GM12878 (cell line): ENCODE data around the gene TBCE. TPM values are rescaled to one million over a fixed set of nuclear protein-coding genes. Genes with fewer than 3 reads are reported as not detected.

ENCODE experiments used
- ATAC-seq: fragments of 200-7000 bp; cut with Tn5 transposase; 3 replicates; pipeline ENCODE4 v1.9.1; 2020; ENCODE audit warnings: mild to moderate bottlenecking, moderate library complexity
- BruUV-seq: library from RNA; stranded (reverse); fragments of 400-500 nt; replicated peaks from 2 replicates; lab custom pipeline; 2021; lab: Mats Ljungman, UMichigan
- CTCF ChIA-PET: fragments of 300-600 bp; sonication (Branson Sonifier 250); formaldehyde crosslinking; extraction: SDS; loops from one replicate; lab custom pipeline; 2021; ENCODE audit warnings: inconsistent platforms; lab: Yijun Ruan, JAX
- POLR2A ChIA-PET: fragments of 350-600 bp; formaldehyde crosslinking; extraction: SDS; loops from one replicate; lab custom pipeline; 2021; ENCODE audit warnings: inconsistent platforms; lab: Charles Lee
- RAD21 ChIA-PET: fragments of 300-600 bp; sonication (Branson Sonifier 250); formaldehyde crosslinking; loops from one replicate; lab custom pipeline; 2023; ENCODE audit warnings: antibody characterized with exemption; ENCODE audit not compliant: unreplicated experiment; lab: Charles Lee
- SMC1A ChIA-PET: fragments of 300-600 bp; sonication (Branson Sonifier 250); formaldehyde crosslinking; loops from one replicate; lab custom pipeline; 2023; ENCODE audit not compliant: unreplicated experiment, uncharacterized antibody; lab: Charles Lee
- DNase-seq: peaks from one replicate; pipeline ENCODE4 v3.0.0-alpha.2; 2011; ENCODE audit warnings: low read depth, low spot score
- FAIRE-seq: peaks from 3 replicates; lab custom pipeline; 2011; peaks lifted over from hg19 to GRCh38; lab: Jason Lieb, UNC
- H2AFZ ChIP-seq: 2 replicates; pipeline ENCODE4 v1.6.0; 2011; ENCODE audit warnings: low read depth, low read length, control low read depth; ENCODE audit not compliant: control insufficient read depth
- H3K27ac ChIP-seq: 2 replicates; pipeline ENCODE4 v1.5.1; 2011; ENCODE audit warnings: control low read depth; ENCODE audit not compliant: control insufficient read depth, insufficient read depth
- H3K27me3 ChIP-seq, 2 experiments: replicated peaks in 1 of 2; 2 replicates each; pipeline versions ENCODE4 v1.6.0 to v1.6.1; 2011; ENCODE audit warnings: low read length in 1 of 2; ENCODE audit not compliant: control insufficient read depth in 2 of 2, insufficient read depth in 2 of 2
- H3K36me3 ChIP-seq, 2 experiments: 2 replicates each; pipeline ENCODE4 v1.5.1; 2011; ENCODE audit warnings: low read length in 1 of 2; ENCODE audit not compliant: control insufficient read depth in 2 of 2, insufficient read depth in 2 of 2
- H3K4me1 ChIP-seq: 2 replicates; pipeline ENCODE4 v1.6.1; 2011; ENCODE audit warnings: mild to moderate bottlenecking, low read length, moderate library complexity, mixed read lengths; ENCODE audit not compliant: control insufficient read depth, insufficient read depth
- H3K4me2 ChIP-seq: 2 replicates; pipeline ENCODE4 v1.6.0; 2011; ENCODE audit warnings: control low read depth; ENCODE audit not compliant: control insufficient read depth, insufficient read depth
- H3K4me3 ChIP-seq: fragments of 200-600 bp; sonication (generic); 2 replicates; pipeline ENCODE4 v1.5.1; 2016
- H3K79me2 ChIP-seq: 2 replicates; pipeline ENCODE4 v1.6.0; 2011; ENCODE audit warnings: low read length; ENCODE audit not compliant: control insufficient read depth, insufficient read depth
- H3K9ac ChIP-seq: 2 replicates; pipeline ENCODE4 v1.8.0; 2011; ENCODE audit warnings: low read length, control low read depth, mixed read lengths; ENCODE audit not compliant: control insufficient read depth, insufficient read depth
- H3K9me3 ChIP-seq: replicated peaks from 3 replicates; pipeline ENCODE4 v1.5.1; 2011; ENCODE audit warnings: mild to moderate bottlenecking, low read length; ENCODE audit not compliant: control insufficient read depth, insufficient read depth
- H4K20me1 ChIP-seq: 2 replicates; pipeline ENCODE4 v1.6.0; 2011; ENCODE audit not compliant: control insufficient read depth, insufficient read depth
- EGR1 ChIP-seq, 2 experiments: IDR thresholded peaks; 1 replicate in 1 of 2; 2 replicates in 1 of 2; pipeline ENCODE4 v1.6.1; 2011 to 2012; ENCODE audit warnings: low read depth in 2 of 2, low read length in 2 of 2, borderline replicate concordance in 1 of 2, mild to moderate bottlenecking in 1 of 2, moderate library complexity in 1 of 2
- FOS ChIP-seq: IDR thresholded peaks from 3 replicates; pipeline ENCODE4 v1.6.1; 2011; ENCODE audit warnings: borderline replicate concordance; ENCODE audit not compliant: insufficient read length; ENCODE audit errors: extremely low read depth
- GABPA ChIP-seq: IDR thresholded peaks from 2 replicates; pipeline ENCODE4 v1.6.1; 2014; ENCODE audit warnings: antibody characterized with exemption, low read depth, mild to moderate bottlenecking, inconsistent platforms
- POLR2A ChIP-seq: IDR thresholded peaks from 2 replicates; pipeline ENCODE4 v1.6.1; 2011; ENCODE audit warnings: low read depth, mild to moderate bottlenecking, low read length
- RUNX3 ChIP-seq: IDR thresholded peaks from 2 replicates; pipeline ENCODE4 v1.6.1; 2012; ENCODE audit warnings: low read length, inconsistent platforms
- SMAD1 ChIP-seq: fragments of 450-650 bp; IDR thresholded peaks from 2 replicates; pipeline ENCODE4 v1.6.1; 2018; ENCODE audit warnings: mild to moderate bottlenecking, low read depth; ENCODE audit not compliant: partially characterized antibody
- SPI1 ChIP-seq: IDR thresholded peaks from 2 replicates; pipeline ENCODE4 v1.6.1; 2011; ENCODE audit warnings: low read depth, mild to moderate bottlenecking, low read length, moderate library complexity, borderline replicate concordance; ENCODE audit not compliant: insufficient read depth
- SREBF1 ChIP-seq: IDR thresholded peaks from 2 replicates; pipeline ENCODE4 v1.6.1; 2012; ENCODE audit warnings: mild to moderate bottlenecking, low read length
- SUZ12 ChIP-seq: fragments of 200-600 bp; sonication (generic); IDR thresholded peaks from one replicate; pipeline ENCODE4 v1.6.1; 2018; ENCODE audit warnings: antibody characterized with exemption, mild to moderate bottlenecking; ENCODE audit not compliant: unreplicated experiment
- YY1 ChIP-seq: IDR thresholded peaks from 2 replicates; pipeline ENCODE4 v1.6.1; 2011; ENCODE audit warnings: low read depth, mild to moderate bottlenecking, low read length
- ZBTB11 ChIP-seq: fragments of 450-650 bp; formaldehyde crosslinking; IDR thresholded peaks from 2 replicates; pipeline ENCODE4 v1.5.0; 2022; ENCODE audit warnings: mild to moderate bottlenecking, missing genetic modification characterization
- ZNF274 ChIP-seq: IDR thresholded peaks from one replicate; pipeline ENCODE4 v1.8.0; 2011; ENCODE audit not compliant: insufficient read length, insufficient read depth
- ZNF384 ChIP-seq: IDR thresholded peaks from 2 replicates; pipeline ENCODE4 v1.6.1; 2012; ENCODE audit warnings: low read depth, mild to moderate bottlenecking, low read length, improper control_type of control experiment, borderline replicate concordance
- WGBS: methylation state at CpG from one replicate; pipeline ENCODE4 v1.1.6; 2016; ENCODE audit warnings: low lambda C conversion rate; ENCODE audit not compliant: insufficient replicate concordance, insufficient coverage; ENCODE audit errors: missing lambda C conversion rate; 5-methylcytosine and 5-hydroxymethylcytosine counted together
- in situ Hi-C: fragments of 300-500 bp; cut with MboI; formaldehyde crosslinking; loops from 9 replicates; pipeline ENCODE4 v1.14.3; 2018; ENCODE audit warnings: mixed read lengths
- intact Hi-C: fragments of 100-400 bp; cut with micrococcal nuclease; formaldehyde crosslinking; loops from one replicate; pipeline ENCODE4 v1.14.2; 2022; ENCODE audit not compliant: unreplicated experiment
- polyA plus RNA-seq, 11 experiments: library from polyadenylated mRNA; depleted of rRNA in 4 of 11; unstranded in 6 of 11; stranded (reverse) in 5 of 11; fragments of >200 nt; fragmentation: Nextera tagmentation in 4 of 11; fragmentation: Illumina TruSeq in 1 of 11; extraction: Ambion mirVana in 4 of 11; extraction: Trizol in 1 of 11; gene quantifications; 1 replicate in 1 of 11; 2 replicates in 10 of 11; pipeline versions ENCODE4 v1.2.1 to v1.2.3, GENCODE V29; 2011 to 2016; ENCODE audit warnings: inconsistent platforms in 2 of 11, missing spikeins in 2 of 11, low read depth in 1 of 11
- total RNA-seq, 4 experiments: library from RNA; depleted of rRNA in 3 of 4; stranded (reverse); fragments of >200 nt in 3 of 4; fragmentation: Illumina TruSeq in 1 of 4; extraction: Trizol in 1 of 4; gene quantifications; 2 replicates each; pipeline versions ENCODE4 v1.2.1 to v1.2.3, GENCODE V29; 2013 to 2021

TBCE gene
- total and polyA plus RNA-seq, 10 of the 15 experiments (the other 5 are each of a cell fraction or from before 2014, with no cell fraction given), result 22.7 to 48.7 (median 29.2) TPM

GRCh38 chr1:235325139-235325538 lies 42.1 kb upstream of the TBCE start:
- POLR2A ChIA-PET, result interaction anchor here (1.0 to 3.5 kb wide), 7 partner anchors 7 to 67 kb away, joined by 3 to 16 read pairs (median 5); no protein-coding TSS in a partner anchor
- peak overlapping the region; percentile 84 for H3K4me3 ChIP-seq
- ATAC-seq, result no peak
- peak overlapping the region; percentile 86 for H3K4me2 ChIP-seq
- 3% methylated on average over 3 of the region's 3 CpGs for WGBS
- intact Hi-C loops, result loop anchor here (5.0 kb wide), 2 partner anchors 177 to 198 kb away; partner anchors contain the start of genes B3GALNT2 and TOMM20
- H3K9me3 ChIP-seq, result no peaks in the 10 kb centered on the region; the same call in 2 of the 3 replicates
- in situ Hi-C loops, result no loop called here
- SMC1A ChIA-PET, result interaction anchor here (0.8 to 4.3 kb wide), 13 partner anchors 11 to 98 kb away, joined by 3 to 21 read pairs (median 5); no protein-coding TSS in a partner anchor
- CTCF ChIA-PET, result interaction anchor here (0.7 to 2.8 kb wide), 5 partner anchors 12 to 92 kb away, joined by 3 to 16 read pairs (median 5); no protein-coding TSS in a partner anchor
- no peaks in the 10 kb centered on the region for H3K4me1 ChIP-seq
- peak; percentile 77; the same call in 1 of the 2 replicates for TF ChIP-seq ZNF384
- no peak for TF ChIP-seq SREBF1
- TF ChIP-seq EGR1 (IDR thresholded peaks at IDR 0.05; ENCODE audit: borderline replicate concordance in 1 of 2, low read depth in 2 of 2, low read length in 2 of 2), result no peak
- TF ChIP-seq GABPA, result 0 out of 2 replicates have a peak, but pooled peaks have one; percentile 11
- DNase-seq, result no peak
- no TSS peak for BruUV-seq
- FAIRE-seq, result no peak
- H3K9ac ChIP-seq, result peak overlapping the region; percentile 96
- peaks cover 1 to 7% of the 10 kb centered on the region in 2 experiments; a peak in 2 of 4 replicates for H3K36me3 ChIP-seq
- RAD21 ChIA-PET, result interaction anchor here (0.7 to 2.9 kb wide), 6 partner anchors 11 to 517 kb away, joined by 3 to 15 read pairs (median 3); no protein-coding TSS in a partner anchor
- peaks cover 7% of the 10 kb centered on the region for H4K20me1 ChIP-seq
- H2AFZ ChIP-seq, result no peak overlapping the region
- peak overlapping the region; percentile 2; the same call in 1 of the 2 replicates for H3K27ac ChIP-seq
- H3K79me2 ChIP-seq, result peaks cover 82% of the 10 kb centered on the region
- no peaks in the 10 kb centered on the region for H3K27me3 ChIP-seq

GRCh38 chr1:235325854-235326253 lies 41.4 kb upstream of the TBCE start:
- peak overlapping the region; percentile 96 for H3K9ac ChIP-seq
- no peaks in the 10 kb centered on the region for H3K27me3 ChIP-seq
- H3K4me3 ChIP-seq, result peak overlapping the region; percentile 84
- intact Hi-C loops, result loop anchor here (5.0 kb wide), 2 partner anchors 176 to 199 kb away; partner anchors contain the start of genes B3GALNT2 and TOMM20
- FAIRE-seq, result no peak
- H3K4me1 ChIP-seq, result peaks cover 3% of the 10 kb centered on the region; the same call in 1 of the 2 replicates
- H3K27ac ChIP-seq, result peak overlapping the region; percentile 2; the same call in 1 of the 2 replicates
- H3K36me3 ChIP-seq, result peaks cover 0 to 3% of the 10 kb centered on the region in 2 experiments; a peak in 1 of 4 replicates
- H3K9me3 ChIP-seq, result no peaks in the 10 kb centered on the region; the same call in 2 of the 3 replicates
- ATAC-seq, result no peak
- no TSS peak for BruUV-seq
- RAD21 ChIA-PET, result interaction anchor here (0.5 to 2.9 kb wide), 4 partner anchors 11 to 67 kb away, joined by 3 to 15 read pairs (median 6); no protein-coding TSS in a partner anchor
- H3K4me2 ChIP-seq, result peak overlapping the region; percentile 86
- H2AFZ ChIP-seq, result no peak overlapping the region
- H4K20me1 ChIP-seq, result peaks cover 2% of the 10 kb centered on the region
- in situ Hi-C loops, result no loop called here
- H3K79me2 ChIP-seq, result peaks cover 82% of the 10 kb centered on the region
- DNase-seq, result no peak
- SMC1A ChIA-PET, result interaction anchor here (0.8 to 4.3 kb wide), 10 partner anchors 11 to 230 kb away, joined by 3 to 21 read pairs (median 4); no protein-coding TSS in a partner anchor
- POLR2A ChIA-PET, result interaction anchor here (0.5 to 3.5 kb wide), 5 partner anchors 8 to 45 kb away, joined by 3 to 16 read pairs (median 3); no protein-coding TSS in a partner anchor
- WGBS, result 0% methylated on average over 2 of the region's 2 CpGs
- CTCF ChIA-PET, result interaction anchor here (0.8 to 2.8 kb wide), 2 partner anchors 12 to 91 kb away, joined by 3 to 16 read pairs; no protein-coding TSS in a partner anchor
- TF ChIP-seq FOS (no peak), YY1 (no peak), SMAD1 (no peak), SUZ12 (no peak), ZNF384 (no peak), ZNF274 (no peak), ZBTB11 (CRISPR knock-in tag) (no peak), RUNX3 (no peak), SPI1 (no peak), POLR2A (no peak)
